Suprapubic skin (tissue), 4 donors: ENCODE data around the gene MFSD6. TPM values are rescaled to one million over a fixed set of nuclear protein-coding genes. Genes with fewer than 3 reads are reported as not detected.
"Not testable (repeated sequence)": the region's sequence is repeated elsewhere in the genome, so short reads cannot be mapped to it uniquely, and the experiment has no call there.

ENCODE experiments used
- DNase-seq, 2 donors: peaks; one replicate each; pipeline ENCODE4 v3.0.0-alpha.2; 2019; ENCODE audit warnings: low spot score in 2 of 2
- H3K27ac ChIP-seq: fragments of 200-600 bp; sonication (generic); one replicate; pipeline ENCODE4 v1.5.1; 2019
- H3K27me3 ChIP-seq: fragments of 200-600 bp; sonication (generic); one replicate; pipeline ENCODE4 v1.5.1; 2019
- H3K36me3 ChIP-seq: fragments of 200-600 bp; sonication (generic); one replicate; pipeline ENCODE4 v1.5.1; 2019
- H3K4me1 ChIP-seq: fragments of 200-600 bp; sonication (generic); one replicate; pipeline ENCODE4 v1.5.1; 2019
- H3K4me3 ChIP-seq: fragments of 200-600 bp; sonication (generic); one replicate; pipeline ENCODE4 v1.5.1; 2019; ENCODE audit warnings: mild to moderate bottlenecking
- H3K9me3 ChIP-seq: fragments of 200-600 bp; sonication (generic); one replicate; pipeline ENCODE4 v1.5.1; 2019
- CTCF ChIP-seq, 2 donors: fragments of 200-600 bp in 1 of 2; fragments of 450-650 bp in 1 of 2; sonication (generic) in 1 of 2; IDR thresholded peaks; one replicate each; pipeline ENCODE4 v1.5.1; 2016 to 2019; ENCODE audit warnings: antibody characterized with exemption in 2 of 2, mild to moderate bottlenecking in 1 of 2, moderate library complexity in 1 of 2
- EP300 ChIP-seq: sonication (generic); formaldehyde crosslinking; IDR thresholded peaks from one replicate; pipeline ENCODE4 v1.6.1; 2017; ENCODE audit warnings: antibody characterized with exemption
- POLR2A ChIP-seq, 2 donors: fragments of 450-650 bp; IDR thresholded peaks; one replicate each; pipeline ENCODE4 v1.6.1; 2017; ENCODE audit warnings: antibody characterized with exemption in 2 of 2, mild to moderate bottlenecking in 2 of 2, moderate library complexity in 2 of 2
- POLR2AphosphoS5 ChIP-seq, 3 donors: sonication (generic); formaldehyde crosslinking; IDR thresholded peaks; one replicate each; pipeline ENCODE4 v1.6.1; 2017; ENCODE audit warnings: antibody characterized with exemption in 3 of 3
- WGBS: methylation state at CpG from one replicate; pipeline ENCODE4 v1.1.5; 2018; 5-methylcytosine and 5-hydroxymethylcytosine counted together
- total RNA-seq, 4 donors: library from RNA; depleted of rRNA; stranded (reverse); fragments of >200 nt; gene quantifications; one replicate each; pipeline ENCODE4 v1.1.0, GENCODE V29; 2016

MFSD6 gene
- total RNA-seq, 4 donors from 2014 or later: 182 to 295 (median 199) TPM

- Histone ChIP-seq H3K27me3 (no peaks in the 10 kb centered on the region), H3K4me3 (no peak overlapping the region), H3K36me3 (peaks cover 38% of the 10 kb centered on the region), H3K27ac (no peak overlapping the region), H3K4me1 (peaks cover 18% of the 10 kb centered on the region), H3K9me3 (no peaks in the 10 kb centered on the region)
- TF ChIP-seq POLR2A (IDR thresholded peaks at IDR 0.05): no peak
- DNase-seq: no peak
- 95% methylated on average over 6 of the region's 6 CpGs for WGBS
These were observed 80.5 kb downstream of the MFSD6 start for GRCh38 chr2:190488516-190489233.

- Histone ChIP-seq H3K4me1 (peaks cover 17% of the 10 kb centered on the region), H3K36me3 (peaks cover 38% of the 10 kb centered on the region), H3K27me3 (no peaks in the 10 kb centered on the region), H3K4me3 (no peak overlapping the region), H3K9me3 (no peaks in the 10 kb centered on the region), H3K27ac (no peak overlapping the region)
- 94% methylated on average over 4 of the region's 4 CpGs for WGBS
- TF ChIP-seq POLR2A (IDR thresholded peaks at IDR 0.05) (no peak), CTCF (IDR thresholded peaks at IDR 0.05) (no peak), POLR2AphosphoS5 (IDR thresholded peaks at IDR 0.05) (no peak), EP300 (no peak)
- no peak for DNase-seq
These were observed 81.3 kb downstream of the MFSD6 start for GRCh38 chr2:190489475-190489874.

- no peak overlapping the region for H3K27ac ChIP-seq
- 93% methylated on average over 3 of the region's 3 CpGs for WGBS
These were observed 82.3 kb downstream of the MFSD6 start for GRCh38 chr2:190490502-190490901.

GRCh38 chr2:190493095-190493494 lies 84.9 kb downstream of the MFSD6 start:
- TF ChIP-seq POLR2A (IDR thresholded peaks at IDR 0.05) (no peak), EP300 (no peak), CTCF (IDR thresholded peaks at IDR 0.05) (no peak), POLR2AphosphoS5 (IDR thresholded peaks at IDR 0.05) (no peak)
- no peak overlapping the region for H3K27ac ChIP-seq
- H3K27me3 ChIP-seq: no peaks in the 10 kb centered on the region
- WGBS: 71% methylated on average over 2 of the region's 2 CpGs
- H3K9me3 ChIP-seq: no peaks in the 10 kb centered on the region
- peaks cover 43% of the 10 kb centered on the region for H3K36me3 ChIP-seq
- no peaks in the 10 kb centered on the region for H3K4me1 ChIP-seq
- no peak overlapping the region for H3K4me3 ChIP-seq
- no peak for DNase-seq

More at GRCh38 chr2:190490502-190490901, 82.3 kb downstream of the MFSD6 start:
- Histone ChIP-seq H3K9me3 (no peaks in the 10 kb centered on the region), H3K36me3 (peaks cover 38% of the 10 kb centered on the region), H3K4me3 (no peak overlapping the region), H3K4me1 (peaks cover 13% of the 10 kb centered on the region), H3K27me3 (no peaks in the 10 kb centered on the region)
- no peak for DNase-seq
- no peak for TF ChIP-seq POLR2AphosphoS5 (IDR thresholded peaks at IDR 0.05)
- TF ChIP-seq EP300: no peak
- no peak for TF ChIP-seq CTCF (IDR thresholded peaks at IDR 0.05)
- TF ChIP-seq POLR2A (IDR thresholded peaks at IDR 0.05): no peak

GRCh38 chr2:190494600-190495227 lies 86.6 kb downstream of the MFSD6 start:
- H3K36me3 ChIP-seq: peaks cover 35% of the 10 kb centered on the region

GRCh38 chr2:190497428-190497827 lies 89.3 kb downstream of the MFSD6 start:
- peaks cover 31% of the 10 kb centered on the region for H3K36me3 ChIP-seq
- WGBS: 49% methylated on average over 4 of the region's 4 CpGs
- no peak for DNase-seq
- H3K27ac ChIP-seq: no peak overlapping the region
- H3K4me3 ChIP-seq: no peak overlapping the region
- no peaks in the 10 kb centered on the region for H3K27me3 ChIP-seq
- TF ChIP-seq CTCF (IDR thresholded peaks at IDR 0.05): no peak
- TF ChIP-seq POLR2AphosphoS5 (IDR thresholded peaks at IDR 0.05): peak in 1 of 3 donors; percentile 21
- TF ChIP-seq EP300: no peak
- TF ChIP-seq POLR2A (IDR thresholded peaks at IDR 0.05): no peak
- no peaks in the 10 kb centered on the region for H3K9me3 ChIP-seq
- H3K4me1 ChIP-seq: no peaks in the 10 kb centered on the region

More at GRCh38 chr2:190494600-190495227, 86.6 kb downstream of the MFSD6 start:
- not testable (repeated sequence) for H3K4me3 ChIP-seq, DNase-seq, H3K27me3 ChIP-seq, H3K27ac ChIP-seq, H3K9me3 ChIP-seq, H3K4me1 ChIP-seq
- WGBS: 79% methylated on average over 3 of the region's 3 CpGs
